ENCODE results near the gene C19orf53. TPM values are rescaled to one million over a fixed set of nuclear protein-coding genes. Genes with fewer than 3 reads are reported as not detected.

The C19orf53 gene
- polyA plus RNA-seq, 1 donor (not counting 4 experiments of a cell fraction or from before 2014, with no cell fraction given) = 143 TPM

GRCh38 chr19:13795595-13796300 lies 21.5 kb downstream of the C19orf53 start:
- Histone ChIP-seq H3K9ac (ENCODE audit: control insufficient read depth, extremely low read depth, insufficient read depth, low read length) (peak overlapping the region; percentile 75), H3K9me1 (ENCODE audit: control insufficient read depth, extremely low read depth, insufficient read depth, low read length) (peaks cover 2% of the 10 kb centered on the region), H3K27me3 (ENCODE audit: control insufficient read depth, extremely low read depth, insufficient read depth, low read length) (no peaks in the 10 kb centered on the region), H4K20me1 (ENCODE audit: control insufficient read depth, extremely low read depth, insufficient read depth, low read length) (no peaks in the 10 kb centered on the region), H3K4me3 (ENCODE audit: control insufficient read depth in 2 of 3, extremely low read depth in 1 of 3, insufficient read depth in 2 of 3, low read depth in 1 of 3, low read length in 3 of 3) (peak overlapping the region; percentile 76 to 90 (median 79)), H3K36me3 (ENCODE audit: control insufficient read depth in 2 of 2, extremely low read depth in 1 of 2, insufficient read depth in 2 of 2, low read length in 2 of 2) (no peaks in the 10 kb centered on the region), H3K4me2 (ENCODE audit: control insufficient read depth, extremely low read depth, insufficient read depth, low read depth, low read length) (peak overlapping the region; percentile 73), H3K79me2 (ENCODE audit: control insufficient read depth, insufficient read depth, low read length) (peaks cover 4% of the 10 kb centered on the region), H3K9me3 (ENCODE audit: control insufficient read depth, low read depth, low read length) (no peaks in the 10 kb centered on the region), H3K4me1 (ENCODE audit: control insufficient read depth, extremely low read depth, insufficient read depth, low read length) (peaks cover 30% of the 10 kb centered on the region), H2AFZ (ENCODE audit: control insufficient read depth, low read length) (no peak overlapping the region), H3K27ac (ENCODE audit: control insufficient read depth, insufficient read depth, low read length) (peak overlapping the region; percentile 91)
- no peak for DNase-seq (ENCODE audit: low read depth, low spot score)
- no peak for FAIRE-seq
- dilution Hi-C loops (cut with MboI; ENCODE audit: extremely low pct_ligation_motif_present, low sequenced_read_pairs) = no loop called here
- no peak for TF ChIP-seq CTCF (optimal IDR thresholded peaks at IDR 0.05 in 1 of 3, IDR thresholded peaks at IDR 0.05 in 1 of 3, conservative IDR thresholded peaks at IDR 0.05 in 1 of 3; ENCODE audit: extremely low read depth in 1 of 3, insufficient read depth in 2 of 3, low read length in 3 of 3)
- no peak for TF ChIP-seq EZH2 (IDR thresholded peaks at IDR 0.05; ENCODE audit: low read length)

- Histone ChIP-seq H4K20me1 (ENCODE audit: control insufficient read depth, extremely low read depth, insufficient read depth, low read length) (no peaks in the 10 kb centered on the region), H3K36me3 (ENCODE audit: control insufficient read depth in 2 of 2, extremely low read depth in 1 of 2, insufficient read depth in 2 of 2, low read length in 2 of 2) (no peaks in the 10 kb centered on the region), H3K27ac (ENCODE audit: control insufficient read depth, insufficient read depth, low read length) (peak overlapping the region; percentile 91), H3K79me2 (ENCODE audit: control insufficient read depth, insufficient read depth, low read length) (peaks cover 4% of the 10 kb centered on the region), H3K9me1 (ENCODE audit: control insufficient read depth, extremely low read depth, insufficient read depth, low read length) (peaks cover 2% of the 10 kb centered on the region), H3K9ac (ENCODE audit: control insufficient read depth, extremely low read depth, insufficient read depth, low read length) (peak overlapping the region; percentile 75), H3K9me3 (ENCODE audit: control insufficient read depth, low read depth, low read length) (no peaks in the 10 kb centered on the region), H3K27me3 (ENCODE audit: control insufficient read depth, extremely low read depth, insufficient read depth, low read length) (no peaks in the 10 kb centered on the region), H2AFZ (ENCODE audit: control insufficient read depth, low read length) (no peak overlapping the region), H3K4me1 (ENCODE audit: control insufficient read depth, extremely low read depth, insufficient read depth, low read length) (peaks cover 30% of the 10 kb centered on the region), H3K4me2 (ENCODE audit: control insufficient read depth, extremely low read depth, insufficient read depth, low read depth, low read length) (peak overlapping the region; percentile 73), H3K4me3 (ENCODE audit: control insufficient read depth in 2 of 3, extremely low read depth in 1 of 3, insufficient read depth in 2 of 3, low read depth in 1 of 3, low read length in 3 of 3) (peak overlapping the region; percentile 76 to 90 (median 79))
- peak; percentile 69 for FAIRE-seq
- dilution Hi-C loops (cut with MboI; ENCODE audit: extremely low pct_ligation_motif_present, low sequenced_read_pairs) = no loop called here
- no peak for DNase-seq (ENCODE audit: low read depth, low spot score)
- TF ChIP-seq CTCF (optimal IDR thresholded peaks at IDR 0.05 in 1 of 3, IDR thresholded peaks at IDR 0.05 in 1 of 3, conservative IDR thresholded peaks at IDR 0.05 in 1 of 3; ENCODE audit: extremely low read depth in 1 of 3, insufficient read depth in 2 of 3, low read length in 3 of 3) = peak in 2 of 3 experiments; percentile 13 to 40
- no peak for TF ChIP-seq EZH2 (IDR thresholded peaks at IDR 0.05; ENCODE audit: low read length)
These were observed 22.2 kb downstream of the C19orf53 start for GRCh38 chr19:13796301-13797057.
